Right lobe of liver (tissue), 6 donors: ENCODE results near the gene SYNE1. TPM values are rescaled to one million over a fixed set of nuclear protein-coding genes. Genes with fewer than 3 reads are reported as not detected.
"Not testable (repeated sequence)": the region's sequence is repeated elsewhere in the genome, so short reads cannot be mapped to it uniquely, and the experiment has no call there.

Experiments
- ATAC-seq, 4 donors: fragments of 200-7000 bp; cut with Tn5 transposase; one replicate each; pipeline ENCODE4 v1.9.1; 2020; ENCODE audit warnings: mild to moderate bottlenecking in 4 of 4, moderate library complexity in 4 of 4
- DNase-seq, 3 donors: peaks; one replicate each; pipeline ENCODE4 v3.0.0-alpha.2; 2020
- H3K27ac ChIP-seq, 3 donors: fragments of 200-600 bp; one replicate each; pipeline ENCODE4 v1.8.0; 2022
- H3K27me3 ChIP-seq, 2 donors: fragments of 200-600 bp; one replicate each; pipeline ENCODE4 v1.8.0; 2022
- H3K36me3 ChIP-seq, 4 donors: fragments of 200-600 bp; sonication (generic) in 1 of 4; one replicate each; pipeline versions ENCODE4 v1.5.1 to v1.8.0; 2017 to 2022; ENCODE audit warnings: control low read depth in 1 of 4
- H3K4me1 ChIP-seq, 4 donors: fragments of 200-600 bp; sonication (generic) in 1 of 4; one replicate each; pipeline versions ENCODE4 v1.5.1 to v1.8.0; 2017 to 2022; ENCODE audit warnings: control low read depth in 1 of 4
- H3K4me3 ChIP-seq, 3 donors: fragments of 200-600 bp; one replicate each; pipeline ENCODE4 v1.8.0; 2022
- H3K9me3 ChIP-seq, 4 donors: fragments of 200-600 bp; sonication (generic) in 1 of 4; one replicate each; pipeline versions ENCODE4 v1.5.1 to v1.8.0; 2017 to 2022; ENCODE audit warnings: control low read depth in 1 of 4
- POLR2A ChIP-seq: fragments of 450-650 bp; IDR thresholded peaks from one replicate; pipeline ENCODE4 v1.6.1; 2017; ENCODE audit warnings: antibody characterized with exemption, mild to moderate bottlenecking
- WGBS: methylation state at CpG from one replicate; pipeline ENCODE4 v1.1.6; 2018; ENCODE audit warnings: low coverage, low lambda C conversion rate; ENCODE audit not compliant: insufficient coverage; ENCODE audit errors: missing lambda C conversion rate; 5-methylcytosine and 5-hydroxymethylcytosine counted together
- intact Hi-C, 2 donors: fragments of 100-400 bp; cut with DNase I; formaldehyde crosslinking; loops; one replicate each; pipeline versions ENCODE4 v1.11.2 to v1.14.1; 2022
- small RNA-seq, 2 experiments: library from RNA; depleted of rRNA; stranded (forward); fragments of <200 nt; gene quantifications; one replicate each; pipeline ENCODE3, GENCODE V24; 2016
- total RNA-seq, 6 experiments: library from RNA; depleted of rRNA in 2 of 6; stranded (reverse); fragments of >200 nt in 2 of 6; fragmentation: NEBNext Ultra II Directional in 3 of 6; extraction: Animal tissue kit (Norgen Biotek cat#: 25700) in 3 of 6; gene quantifications; one replicate each; pipeline versions ENCODE4 v1.1.0 to v1.2.4, GENCODE V29; 2016 to 2023
- TF ChIP-seq, protein P1 (sequence below), 4 donors: fragments of 200-600 bp in 3 of 4; fragments of 450-650 bp in 1 of 4; IDR thresholded peaks; one replicate each; pipeline versions ENCODE4 v1.5.1 to v1.8.0; 2016 to 2022; ENCODE audit warnings: antibody characterized with exemption in 4 of 4, mild to moderate bottlenecking in 2 of 4
- donor health status: DM: no; HTN: yes; CAD: no.
- donor health status: DM: no; HTN: no; CAD: no.
- donor health status: DM: no; HTN: no; CAD: no.
- donor health status: DM: no; HTN: yes; CAD: no.
- donor health status: DM: no; HTN: yes; CAD: no.

SYNE1 gene
- total RNA-seq, 6 experiments from 2014 or later: 22.8 to 43.2 (median 25.0) TPM

- TF ChIP-seq, protein P1, sequence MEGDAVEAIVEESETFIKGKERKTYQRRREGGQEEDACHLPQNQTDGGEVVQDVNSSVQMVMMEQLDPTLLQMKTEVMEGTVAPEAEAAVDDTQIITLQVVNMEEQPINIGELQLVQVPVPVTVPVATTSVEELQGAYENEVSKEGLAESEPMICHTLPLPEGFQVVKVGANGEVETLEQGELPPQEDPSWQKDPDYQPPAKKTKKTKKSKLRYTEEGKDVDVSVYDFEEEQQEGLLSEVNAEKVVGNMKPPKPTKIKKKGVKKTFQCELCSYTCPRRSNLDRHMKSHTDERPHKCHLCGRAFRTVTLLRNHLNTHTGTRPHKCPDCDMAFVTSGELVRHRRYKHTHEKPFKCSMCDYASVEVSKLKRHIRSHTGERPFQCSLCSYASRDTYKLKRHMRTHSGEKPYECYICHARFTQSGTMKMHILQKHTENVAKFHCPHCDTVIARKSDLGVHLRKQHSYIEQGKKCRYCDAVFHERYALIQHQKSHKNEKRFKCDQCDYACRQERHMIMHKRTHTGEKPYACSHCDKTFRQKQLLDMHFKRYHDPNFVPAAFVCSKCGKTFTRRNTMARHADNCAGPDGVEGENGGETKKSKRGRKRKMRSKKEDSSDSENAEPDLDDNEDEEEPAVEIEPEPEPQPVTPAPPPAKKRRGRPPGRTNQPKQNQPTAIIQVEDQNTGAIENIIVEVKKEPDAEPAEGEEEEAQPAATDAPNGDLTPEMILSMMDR (IDR thresholded peaks at IDR 0.05): no peak
- TF ChIP-seq POLR2A: no peak
- DNase-seq: no peak
- intact Hi-C loops: no loop called here
Measured at GRCh38 chr6:152078001-152078400, 559.2 kb downstream of the SYNE1 start.

GRCh38 chr6:152076242-152076641, 560.9 kb downstream of the SYNE1 start:
- DNase-seq, H3K9me3 ChIP-seq, H3K27ac ChIP-seq, H3K36me3 ChIP-seq, intact Hi-C loops, H3K4me3 ChIP-seq, ATAC-seq, H3K4me1 ChIP-seq, H3K27me3 ChIP-seq: not testable (repeated sequence)
- WGBS: 94% methylated on average over 3 of the region's 3 CpGs

More at GRCh38 chr6:152078001-152078400, 559.2 kb downstream of the SYNE1 start:
- Histone ChIP-seq H3K36me3 (no peaks in the 10 kb centered on the region), H3K27ac (no peak overlapping the region), H3K4me1 (no peaks in the 10 kb centered on the region), H3K4me3 (no peak overlapping the region), H3K9me3 (no peaks in the 10 kb centered on the region), H3K27me3 (no peaks in the 10 kb centered on the region)
- ATAC-seq: no peak
- WGBS: 94% methylated on average over 4 of the region's 4 CpGs

DNA sequence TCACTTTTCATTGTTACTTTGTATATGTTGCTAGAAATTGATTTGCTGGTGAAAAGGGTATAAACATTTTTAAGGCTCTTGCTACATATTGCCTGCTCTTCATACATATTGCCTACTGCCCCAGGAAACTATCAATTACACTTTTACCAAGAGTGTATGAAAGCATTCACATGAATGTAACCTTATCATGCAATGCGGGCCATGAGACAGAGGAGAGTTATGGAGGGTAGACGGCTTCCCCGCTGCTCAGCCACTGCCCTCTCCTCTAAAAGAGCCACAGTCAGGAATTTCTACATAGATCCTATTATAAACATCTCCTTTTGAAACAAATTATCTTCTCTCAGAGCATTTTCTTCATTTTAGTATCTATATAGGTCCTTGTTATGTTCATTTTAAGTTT, 565.3 kb downstream of the SYNE1 start:
- intact Hi-C loops: no loop called here
- H3K27me3 ChIP-seq: no peaks in the 10 kb centered on the region
- WGBS: 83% methylated on average over 3 of the region's 3 CpGs

More for the DNA sequence above, 565.3 kb downstream of the SYNE1 start:
- TF ChIP-seq POLR2A: no peak
- TF ChIP-seq, protein P1 (IDR thresholded peaks at IDR 0.05): no peak
- DNase-seq: no peak
- no peak for ATAC-seq
- H3K4me3 ChIP-seq: no peak overlapping the region
- H3K4me1 ChIP-seq: no peaks in the 10 kb centered on the region
- H3K27ac ChIP-seq: no peak overlapping the region
- no peaks in the 10 kb centered on the region for H3K9me3 ChIP-seq
- H3K36me3 ChIP-seq: no peaks in the 10 kb centered on the region

Small RNA genes within 50 kb of the gene (small RNA-seq; reads per million reads assigned to genes)
- gene RNA5SP223: 0 to 0.10 reads per million in 2 experiments

Other genes with a start within 250 kb of the SYNE1 start
- 1 to 10 TPM; 2.3 to 6.6 (median 4.7) TPM for gene MYCT1, start 60.5 kb upstream of the SYNE1 start, total RNA-seq
- under 1 TPM in 4 of 6 experiments, not detected in 2; 0.13 to 0.31 (median 0.23) TPM for gene VIP, start 113.4 kb upstream of the SYNE1 start, total RNA-seq